Colonic mucosa (tissue), 4 donors: ENCODE measurements around the gene MGAT4A. TPM values are rescaled to one million over a fixed set of nuclear protein-coding genes. Genes with fewer than 3 reads are reported as not detected.

Experiments
- DNase-seq: peaks from one replicate; pipeline ENCODE4 v3.0.0-alpha.2; 2020
- H3K27ac ChIP-seq: fragments of 200-600 bp; one replicate; pipeline ENCODE4 v1.8.0; 2021
- H3K27me3 ChIP-seq: fragments of 200-600 bp; one replicate; pipeline ENCODE4 v1.8.0; 2021
- H3K36me3 ChIP-seq: fragments of 200-600 bp; one replicate; pipeline ENCODE4 v1.8.0; 2021
- H3K4me1 ChIP-seq: fragments of 200-600 bp; one replicate; pipeline ENCODE4 v1.8.0; 2021; ENCODE audit warnings: mild to moderate bottlenecking
- H3K4me3 ChIP-seq: fragments of 200-600 bp; one replicate; pipeline ENCODE4 v1.8.0; 2021
- H3K9ac ChIP-seq, 2 donors: one replicate each; pipeline ENCODE4 v1.7.0; 2013; ENCODE audit warnings: control low read depth in 2 of 2, low read depth in 2 of 2, low read length in 2 of 2
- H3K9me3 ChIP-seq: fragments of 200-600 bp; one replicate; pipeline ENCODE4 v1.8.0; 2021
- CTCF ChIP-seq: fragments of 200-600 bp; IDR thresholded peaks from one replicate; pipeline ENCODE4 v1.8.0; 2022; ENCODE audit warnings: antibody characterized with exemption, mild to moderate bottlenecking
- intact Hi-C: fragments of 100-400 bp; cut with DNase I; formaldehyde crosslinking; loops from one replicate; pipeline ENCODE4 v1.14.1; 2022
- total RNA-seq, 2 donors: library from RNA; stranded (reverse); fragmentation: NEBNext Ultra II Directional in 1 of 2; extraction: Animal tissue kit (Norgen Biotek cat#: 25700) in 1 of 2; gene quantifications; one replicate each; pipeline ENCODE4 v1.2.1, GENCODE V29; 2021
- donor health status: healthy.
- donor health status: DM: no; HTN: no; CAD: no.
- donor health status: DM: no; HTN: no; CAD: no.

MGAT4A gene
- total RNA-seq, 2 donors from 2014 or later: 103 to 125 TPM

DNA sequence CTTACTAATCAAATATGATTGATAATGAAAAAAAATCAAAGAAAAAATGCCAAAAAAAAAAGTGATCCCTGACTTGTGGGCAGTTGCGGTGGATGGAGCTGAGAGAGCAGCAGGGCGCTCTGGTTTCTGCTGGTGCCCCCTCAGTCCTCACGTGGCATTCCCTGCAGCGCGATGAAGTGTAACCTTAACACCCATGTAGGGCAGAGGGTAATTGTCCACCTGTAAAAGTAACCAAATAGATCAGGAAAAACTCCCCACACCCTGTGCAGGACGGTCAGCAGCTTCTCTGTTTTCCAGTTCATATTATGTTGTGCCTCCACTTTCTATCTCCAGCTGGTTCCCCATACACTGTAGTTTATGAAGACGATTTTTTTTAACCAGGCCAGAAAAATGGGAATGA is 147.7 kb downstream of the MGAT4A start:
- DNase-seq: peak; percentile 15
- Histone ChIP-seq H3K27ac (no peak overlapping the region), H3K9me3 (no peaks in the 10 kb centered on the region), H3K36me3 (no peaks in the 10 kb centered on the region), H3K4me1 (no peaks in the 10 kb centered on the region), H3K27me3 (no peaks in the 10 kb centered on the region), H3K9ac (no peak overlapping the region), H3K4me3 (no peak overlapping the region)
- TF ChIP-seq CTCF: no peak
- intact Hi-C loops: no loop called here

DNA sequence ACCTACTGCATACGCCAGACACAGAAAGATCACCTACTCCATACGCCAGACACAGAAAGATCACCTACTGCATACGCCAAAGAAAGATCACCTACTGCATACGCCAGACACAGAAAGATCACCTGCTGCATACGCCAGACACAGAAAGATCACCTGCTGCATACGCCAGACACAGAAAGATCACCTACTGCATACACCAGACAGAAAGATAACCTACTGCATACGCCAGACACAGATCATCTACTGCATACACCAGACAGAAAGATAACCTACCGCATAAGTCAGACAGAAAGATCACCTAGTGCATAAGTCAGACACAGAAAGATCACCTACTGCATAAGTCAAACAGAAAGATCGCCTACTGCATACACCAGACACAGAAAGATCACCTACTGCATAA is 148.4 kb downstream of the MGAT4A start:
- H3K27ac ChIP-seq: no peak overlapping the region
- no peak overlapping the region for H3K9ac ChIP-seq
- H3K27me3 ChIP-seq: no peaks in the 10 kb centered on the region
- intact Hi-C loops: no loop called here
- H3K4me3 ChIP-seq: no peak overlapping the region
- H3K36me3 ChIP-seq: no peaks in the 10 kb centered on the region
- no peak for TF ChIP-seq CTCF
- H3K9me3 ChIP-seq: no peaks in the 10 kb centered on the region
- no peaks in the 10 kb centered on the region for H3K4me1 ChIP-seq
- DNase-seq: peak; percentile 6

- Histone ChIP-seq H3K9me3 (no peaks in the 10 kb centered on the region), H3K9ac (no peak overlapping the region), H3K27ac (no peak overlapping the region), H3K36me3 (no peaks in the 10 kb centered on the region), H3K4me3 (no peak overlapping the region), H3K27me3 (no peaks in the 10 kb centered on the region), H3K4me1 (no peaks in the 10 kb centered on the region)
- no peak for DNase-seq
- no peak for TF ChIP-seq CTCF
- intact Hi-C loops: no loop called here
Observed at GRCh38 chr2:98580656-98581284, 150.2 kb downstream of the MGAT4A start.

DNA sequence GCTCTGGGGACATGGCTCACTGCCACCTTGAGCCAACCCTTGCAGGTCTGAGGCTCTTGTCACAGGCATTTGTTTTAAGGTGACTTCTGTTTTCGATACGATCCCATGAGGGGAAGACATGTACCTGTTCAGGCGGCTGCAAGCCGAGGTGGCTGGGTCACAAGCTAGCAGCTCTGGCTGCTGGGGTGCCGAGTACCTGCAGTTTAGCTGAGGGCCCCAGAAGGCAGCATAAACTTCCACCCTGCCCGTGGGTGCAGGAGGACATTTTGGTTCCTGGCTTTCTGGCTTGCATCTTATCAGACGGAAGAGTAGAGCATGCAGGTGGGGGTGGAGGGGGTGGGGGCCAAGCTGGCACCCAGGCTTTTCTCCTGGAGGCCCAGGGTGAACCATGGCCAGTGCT is 151.0 kb downstream of the MGAT4A start:
- no peak overlapping the region for H3K9ac ChIP-seq
- H3K9me3 ChIP-seq: no peaks in the 10 kb centered on the region
- H3K27me3 ChIP-seq: no peaks in the 10 kb centered on the region
- TF ChIP-seq CTCF: no peak
- intact Hi-C loops: no loop called here
- H3K27ac ChIP-seq: no peak overlapping the region
- no peak for DNase-seq
- H3K36me3 ChIP-seq: no peaks in the 10 kb centered on the region
- H3K4me3 ChIP-seq: no peak overlapping the region
- H3K4me1 ChIP-seq: no peaks in the 10 kb centered on the region

GRCh38 chr2:98578231-98578630 is 152.7 kb downstream of the MGAT4A start:
- H3K9ac ChIP-seq: no peak overlapping the region
- no peaks in the 10 kb centered on the region for H3K36me3 ChIP-seq
- intact Hi-C loops: no loop called here
- H3K4me3 ChIP-seq: no peak overlapping the region
- TF ChIP-seq CTCF: no peak
- H3K9me3 ChIP-seq: no peaks in the 10 kb centered on the region
- H3K4me1 ChIP-seq: no peaks in the 10 kb centered on the region
- no peak overlapping the region for H3K27ac ChIP-seq
- DNase-seq: peak; percentile 2
- no peaks in the 10 kb centered on the region for H3K27me3 ChIP-seq
